ENCODE data around the gene CSNK1D. TPM values are rescaled to one million over a fixed set of nuclear protein-coding genes. Genes with fewer than 3 reads are reported as not detected.

CSNK1D gene
- total RNA-seq, 4 donors from 2014 or later: 148 to 232 (median 215) TPM

GRCh38 chr17:82277851-82278250, 4.4 kb upstream of the CSNK1D start:
- DNase-seq: no peak
- Histone ChIP-seq H3K4me1 (peaks cover 0 to 21% (median 3%) of the 10 kb centered on the region in 4 donors), H3K4me3 (no peak overlapping the region), H3K27ac (no peak overlapping the region), H3K9me3 (no peaks in the 10 kb centered on the region), H3K27me3 (no peaks in the 10 kb centered on the region), H3K36me3 (no peaks in the 10 kb centered on the region)
- TF ChIP-seq CTCF (IDR thresholded peaks at IDR 0.05) (no peak), POLR2A (IDR thresholded peaks at IDR 0.05) (no peak)

GRCh38 chr17:82276938-82277337, 3.4 kb upstream of the CSNK1D start:
- peaks cover 0 to 22% (median 5%) of the 10 kb centered on the region in 4 donors for H3K4me1 ChIP-seq
- no peak for DNase-seq
- H3K9me3 ChIP-seq: no peaks in the 10 kb centered on the region
- TF ChIP-seq CTCF (IDR thresholded peaks at IDR 0.05): no peak
- TF ChIP-seq POLR2A (IDR thresholded peaks at IDR 0.05): no peak
- H3K4me3 ChIP-seq: no peak overlapping the region
- no peaks in the 10 kb centered on the region for H3K27me3 ChIP-seq
- no peak overlapping the region for H3K27ac ChIP-seq
- H3K36me3 ChIP-seq: peaks cover 0 to 2% (median 0%) of the 10 kb centered on the region in 3 donors

GRCh38 chr17:82275326-82275725, 1.8 kb upstream of the CSNK1D start:
- Histone ChIP-seq H3K27ac (no peak overlapping the region), H3K4me1 (peaks cover 0 to 34% (median 18%) of the 10 kb centered on the region in 4 donors), H3K36me3 (peaks cover 0 to 17% (median 0%) of the 10 kb centered on the region in 3 donors), H3K4me3 (no peak overlapping the region), H3K27me3 (no peaks in the 10 kb centered on the region), H3K9me3 (no peaks in the 10 kb centered on the region)
- TF ChIP-seq POLR2A (IDR thresholded peaks at IDR 0.05): no peak
- TF ChIP-seq CTCF (IDR thresholded peaks at IDR 0.05): no peak
- no peak for DNase-seq

GRCh38 chr17:82274134-82275020, 877 bp upstream of the CSNK1D start:
- no peak for DNase-seq
- Histone ChIP-seq H3K9me3 (no peaks in the 10 kb centered on the region), H3K27ac (peak overlapping the region in 3 of 4 donors; percentile 99 to 100 (median 100)), H3K27me3 (no peaks in the 10 kb centered on the region), H3K36me3 (peaks cover 0 to 23% (median 0%) of the 10 kb centered on the region in 3 donors), H3K4me1 (peaks cover 2 to 43% (median 23%) of the 10 kb centered on the region in 4 donors), H3K4me3 (peak overlapping the region; percentile 62 to 100 (median 92))
- no peak for TF ChIP-seq POLR2A (IDR thresholded peaks at IDR 0.05)
- no peak for TF ChIP-seq CTCF (IDR thresholded peaks at IDR 0.05)

- Histone ChIP-seq H3K9me3 (no peaks in the 10 kb centered on the region), H3K4me3 (peak overlapping the region; percentile 62 to 100 (median 92)), H3K36me3 (peaks cover 0 to 23% (median 0%) of the 10 kb centered on the region in 3 donors), H3K27ac (peak overlapping the region; percentile 99 to 100 (median 100)), H3K4me1 (peaks cover 11 to 54% (median 33%) of the 10 kb centered on the region in 4 donors), H3K27me3 (no peaks in the 10 kb centered on the region)
- peak; percentile 50 to 80 (median 75) for DNase-seq
- TF ChIP-seq CTCF (IDR thresholded peaks at IDR 0.05) (no peak), POLR2A (IDR thresholded peaks at IDR 0.05) (no peak)
Observed at GRCh38 chr17:82272495-82273326, 789 bp downstream of the CSNK1D start.
